Bronchial epithelial cell (primary cell): Measurements from ENCODE around the gene ZG16. TPM values are rescaled to one million over a fixed set of nuclear protein-coding genes. Genes with fewer than 3 reads are reported as not detected.

Source experiments
- DNase-seq: peaks from one replicate; pipeline ENCODE4 v3.0.0-alpha.2; 2010; ENCODE audit warnings: low read depth
- FAIRE-seq: peaks from 2 replicates; lab custom pipeline; 2011; peaks lifted over from hg19 to GRCh38; lab: Jason Lieb, UNC
- H3K27me3 ChIP-seq: 2 replicates; pipeline ENCODE4 v1.5.1; 2011; ENCODE audit warnings: low read length; ENCODE audit not compliant: control insufficient read depth, insufficient read depth
- H3K36me3 ChIP-seq: 2 replicates; pipeline ENCODE4 v1.5.1; 2011; ENCODE audit warnings: low read length; ENCODE audit not compliant: control insufficient read depth, insufficient read depth
- H3K4me3 ChIP-seq: 2 replicates; pipeline ENCODE4 v1.5.1; 2011; ENCODE audit warnings: mild to moderate bottlenecking, low read depth, low read length, control low read depth
- total RNA-seq: library from RNA; depleted of rRNA; stranded (reverse); fragments of >200 nt; gene quantifications from 2 replicates; pipeline ENCODE4 v1.2.1, GENCODE V29; 2014
- TF ChIP-seq, protein P1 (sequence below): IDR thresholded peaks from 2 replicates; pipeline ENCODE4 v1.5.1; 2011; ENCODE audit warnings: mild to moderate bottlenecking, moderate library complexity, low read length, control low read depth, inconsistent platforms; ENCODE audit not compliant: insufficient read depth, severe bottlenecking

ZG16 gene
- total RNA-seq, 1 donor from 2014 or later, result not detected

DNA sequence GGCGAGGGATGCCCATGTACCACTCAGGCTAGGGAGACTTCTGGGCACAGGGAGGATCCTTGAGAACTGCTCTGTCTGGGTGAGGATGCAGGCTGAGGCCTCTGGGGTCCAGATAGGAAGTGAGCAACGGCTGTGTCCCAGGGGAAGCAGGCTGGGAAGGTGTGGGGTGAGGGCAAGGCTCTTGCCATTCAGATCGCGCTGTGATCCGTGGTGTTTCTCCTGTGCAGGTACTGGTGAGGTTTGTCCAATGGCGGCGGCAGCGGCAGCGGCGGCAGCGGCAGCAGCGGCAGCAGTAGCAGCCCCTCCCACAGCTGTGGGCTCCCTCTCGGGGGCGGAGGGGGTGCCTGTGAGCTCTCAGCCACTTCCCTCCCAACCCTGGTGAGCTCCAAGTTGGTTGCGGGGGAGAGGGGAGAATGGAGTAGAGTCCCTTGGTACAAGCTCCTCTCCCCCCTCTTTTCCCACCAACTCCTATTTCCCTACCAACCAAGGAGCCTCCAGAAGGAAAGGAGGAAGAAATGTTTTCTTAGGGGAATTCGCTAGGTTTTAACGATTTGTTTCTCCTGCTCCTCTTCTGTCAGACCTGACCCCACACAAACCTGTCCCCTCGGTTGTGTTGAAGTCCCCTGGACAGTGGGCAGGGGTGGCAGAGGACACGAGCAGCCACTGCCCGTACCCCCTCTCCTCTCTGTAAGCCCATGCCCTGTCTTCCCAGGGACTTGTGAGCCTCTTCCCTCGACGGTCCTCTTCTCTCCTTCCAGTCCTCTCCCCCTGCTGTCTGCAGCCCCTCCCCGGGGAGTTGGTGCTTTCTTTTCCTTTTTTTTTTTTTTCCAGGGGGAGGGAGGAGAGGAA lies 32.0 kb downstream of the ZG16 start:
- Histone ChIP-seq H3K27me3 (no peaks in the 10 kb centered on the region), H3K36me3 (peaks cover 13% of the 10 kb centered on the region), H3K4me3 (no peak overlapping the region)
- DNase-seq (no peak), FAIRE-seq (no peak)
- TF ChIP-seq, protein P1, sequence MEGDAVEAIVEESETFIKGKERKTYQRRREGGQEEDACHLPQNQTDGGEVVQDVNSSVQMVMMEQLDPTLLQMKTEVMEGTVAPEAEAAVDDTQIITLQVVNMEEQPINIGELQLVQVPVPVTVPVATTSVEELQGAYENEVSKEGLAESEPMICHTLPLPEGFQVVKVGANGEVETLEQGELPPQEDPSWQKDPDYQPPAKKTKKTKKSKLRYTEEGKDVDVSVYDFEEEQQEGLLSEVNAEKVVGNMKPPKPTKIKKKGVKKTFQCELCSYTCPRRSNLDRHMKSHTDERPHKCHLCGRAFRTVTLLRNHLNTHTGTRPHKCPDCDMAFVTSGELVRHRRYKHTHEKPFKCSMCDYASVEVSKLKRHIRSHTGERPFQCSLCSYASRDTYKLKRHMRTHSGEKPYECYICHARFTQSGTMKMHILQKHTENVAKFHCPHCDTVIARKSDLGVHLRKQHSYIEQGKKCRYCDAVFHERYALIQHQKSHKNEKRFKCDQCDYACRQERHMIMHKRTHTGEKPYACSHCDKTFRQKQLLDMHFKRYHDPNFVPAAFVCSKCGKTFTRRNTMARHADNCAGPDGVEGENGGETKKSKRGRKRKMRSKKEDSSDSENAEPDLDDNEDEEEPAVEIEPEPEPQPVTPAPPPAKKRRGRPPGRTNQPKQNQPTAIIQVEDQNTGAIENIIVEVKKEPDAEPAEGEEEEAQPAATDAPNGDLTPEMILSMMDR, result no peak

DNA sequence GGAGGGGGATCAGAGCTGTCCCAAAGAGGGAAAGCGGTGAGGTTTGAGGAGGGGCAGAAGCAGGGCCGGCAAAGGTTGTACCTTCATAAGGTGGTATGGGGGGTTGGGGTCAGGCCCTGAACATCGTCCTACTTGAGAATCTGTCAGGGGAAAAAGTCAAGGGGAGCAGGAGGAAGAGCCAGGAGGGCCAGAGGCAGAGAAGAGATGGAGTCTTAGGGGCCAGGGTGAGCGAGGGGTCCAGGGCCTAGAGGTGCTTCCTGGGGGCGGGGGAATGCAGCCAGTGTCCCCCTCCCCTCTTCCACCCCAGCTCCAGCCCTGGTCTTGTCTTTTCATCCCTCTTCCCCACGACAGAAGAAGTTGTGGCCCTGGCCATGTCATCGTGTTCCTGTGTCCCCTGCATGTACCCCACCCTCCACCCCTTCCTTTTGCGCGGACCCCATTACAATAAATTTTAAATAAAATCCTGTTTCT lies 32.7 kb downstream of the ZG16 start:
- no peak for FAIRE-seq
- TF ChIP-seq, protein P1, result no peak
- H3K4me3 ChIP-seq, result no peak overlapping the region

DNA sequence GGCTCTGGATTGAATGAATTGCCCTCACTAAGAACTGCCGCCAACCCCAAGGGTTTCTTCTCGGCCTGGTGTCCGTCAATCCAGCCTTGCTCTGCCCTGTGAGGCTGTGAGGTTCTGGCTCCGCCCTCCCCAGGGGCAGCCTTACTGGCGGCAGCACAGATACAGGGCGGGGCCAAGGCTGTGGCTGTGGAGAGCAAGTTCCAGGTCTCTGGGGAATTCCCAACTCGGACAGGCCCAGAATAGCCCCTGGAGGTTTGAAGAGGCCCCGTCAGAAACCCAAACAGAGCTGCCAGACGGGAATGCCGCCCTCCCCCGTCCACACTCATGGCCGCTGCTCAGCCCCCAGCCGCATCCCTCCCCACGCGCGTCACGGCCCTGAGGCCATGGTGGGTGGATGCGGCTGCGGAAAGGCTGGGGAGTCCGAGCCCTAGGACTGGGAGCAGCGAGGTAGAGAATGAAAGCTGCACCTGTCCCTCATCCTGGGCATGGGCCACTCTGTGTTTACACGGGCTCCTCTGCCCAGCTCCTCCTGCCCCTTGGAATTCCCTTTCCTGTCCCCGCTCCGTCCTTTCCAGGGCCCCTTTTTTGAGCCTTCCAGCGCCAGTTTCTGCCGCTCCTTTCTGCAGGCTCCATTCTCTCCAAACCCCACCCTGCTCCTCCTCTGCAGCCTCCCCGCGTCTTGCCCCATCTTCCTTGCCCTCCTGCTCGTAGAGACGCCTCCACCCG lies 33.3 kb downstream of the ZG16 start:
- FAIRE-seq, result no peak
- Histone ChIP-seq H3K4me3 (peak overlapping the region; percentile 32), H3K27me3 (no peaks in the 10 kb centered on the region), H3K36me3 (peaks cover 13% of the 10 kb centered on the region)
- peak; percentile 93 for DNase-seq
- TF ChIP-seq, protein P1, result no peak

More for the DNA sequence above, 32.7 kb downstream of the ZG16 start:
- no peak for DNase-seq
- Histone ChIP-seq H3K27me3 (no peaks in the 10 kb centered on the region), H3K36me3 (peaks cover 13% of the 10 kb centered on the region)

DNA sequence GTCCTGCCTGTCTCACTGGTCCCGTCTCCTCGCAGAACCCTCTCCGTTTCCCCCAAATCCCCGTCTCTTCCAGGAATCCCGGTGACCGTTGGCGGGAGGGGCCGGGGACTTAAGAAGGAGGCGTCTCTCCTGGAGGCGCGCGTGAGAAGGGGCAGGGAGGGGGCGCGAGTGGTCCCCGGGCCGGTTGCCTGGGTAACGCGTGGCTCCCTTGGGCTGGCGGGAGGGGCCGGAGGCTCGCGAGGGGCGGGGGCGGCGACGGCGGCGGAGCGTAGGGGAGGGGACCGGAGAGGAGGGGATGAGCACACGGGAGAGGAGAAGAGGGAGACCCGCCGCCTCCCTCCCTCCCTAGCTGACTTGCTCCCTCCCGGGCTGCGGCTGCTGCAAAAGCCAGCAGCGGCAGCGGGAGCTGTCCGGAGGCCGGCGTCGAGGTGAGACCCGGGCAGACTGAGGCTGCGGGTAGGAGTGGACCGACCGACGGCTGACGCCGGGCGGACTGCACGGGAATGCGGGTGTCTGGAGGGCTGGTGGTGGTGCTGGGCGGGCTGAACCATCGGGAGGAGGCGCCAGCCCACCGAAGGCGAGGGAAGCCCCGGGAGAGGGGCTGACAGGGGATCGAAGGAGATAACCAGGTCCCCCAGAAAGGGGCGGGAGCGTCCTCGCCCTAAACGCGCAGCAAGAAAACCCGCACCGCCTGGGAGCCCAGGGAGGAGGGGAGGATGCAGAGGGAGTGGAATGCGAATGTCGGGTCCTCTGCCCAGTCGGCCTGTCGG lies 34.0 kb downstream of the ZG16 start, which contains the start of gene PRRT2:
Gene PRRT2, plus strand, starts transcription at position 298 of the 770 bp plus-strand sequence. CDS start 862 bp downstream, outside the sequence.
- Histone ChIP-seq H3K36me3 (peaks cover 13% of the 10 kb centered on the region), H3K4me3 (peak within 1 kb of the TSS; percentile 32), H3K27me3 (no peaks in the 10 kb centered on the region)
- TF ChIP-seq, protein P1, result no peak
- FAIRE-seq, result no peak
- DNase-seq, result no peak

DNA sequence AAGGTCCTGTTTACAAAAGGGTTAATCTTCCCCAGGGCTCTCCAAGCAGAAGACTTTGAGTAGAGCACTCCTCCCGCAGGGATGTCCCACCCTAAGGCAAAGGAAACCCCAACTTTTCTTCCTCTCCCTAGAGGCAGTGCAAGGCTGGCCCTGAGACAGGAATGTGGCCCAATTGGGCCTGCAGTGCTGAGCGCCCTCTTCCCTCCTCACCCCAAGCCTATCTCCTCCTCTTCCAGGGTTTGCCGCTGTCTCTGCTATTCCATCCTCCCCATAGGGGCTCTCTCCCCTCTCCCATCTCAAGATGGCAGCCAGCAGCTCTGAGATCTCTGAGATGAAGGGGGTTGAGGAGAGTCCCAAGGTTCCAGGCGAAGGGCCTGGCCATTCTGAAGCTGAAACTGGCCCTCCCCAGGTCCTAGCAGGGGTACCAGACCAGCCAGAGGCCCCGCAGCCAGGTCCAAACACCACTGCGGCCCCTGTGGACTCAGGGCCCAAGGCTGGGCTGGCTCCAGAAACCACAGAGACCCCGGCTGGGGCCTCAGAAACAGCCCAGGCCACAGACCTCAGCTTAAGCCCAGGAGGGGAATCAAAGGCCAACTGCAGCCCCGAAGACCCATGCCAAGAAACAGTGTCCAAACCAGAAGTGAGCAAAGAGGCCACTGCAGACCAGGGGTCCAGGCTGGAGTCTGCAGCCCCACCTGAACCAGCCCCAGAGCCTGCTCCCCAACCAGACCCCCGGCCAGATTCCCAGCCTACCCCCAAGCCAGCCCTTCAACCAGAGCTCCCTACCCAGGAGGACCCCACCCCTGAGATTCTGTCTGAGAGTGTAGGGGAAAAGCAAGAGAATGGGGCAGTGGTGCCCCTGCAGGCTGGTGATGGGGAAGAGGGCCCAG lies 34.9 kb downstream of the ZG16 start:
- H3K36me3 ChIP-seq, result peaks cover 13% of the 10 kb centered on the region
- DNase-seq (no peak), FAIRE-seq (no peak)
- H3K4me3 ChIP-seq, result no peak overlapping the region
- no peaks in the 10 kb centered on the region for H3K27me3 ChIP-seq
- TF ChIP-seq, protein P1, result no peak
